ENCODE results near the gene IFITM1.

GRCh38 chr11:293852-294661, 19.8 kb upstream of the IFITM1 start:
- TF ChIP-seq CTCF (conservative IDR thresholded peaks at IDR 0.05; ENCODE audit: low read depth, low read length) = no peak
- no peak for TF ChIP-seq EZH2 (IDR thresholded peaks at IDR 0.05; ENCODE audit: low read length, unreplicated experiment)
- TF ChIP-seq EZH2phosphoT487 (IDR thresholded peaks at IDR 0.05; ENCODE audit: borderline replicate concordance, low read length) = no peak
